ENCODE data around the gene SNRNP35. TPM values are rescaled to one million over a fixed set of nuclear protein-coding genes. Genes with fewer than 3 reads are reported as not detected.

The SNRNP35 gene
- total RNA-seq, 2 donors from 2014 or later = 27.8 to 73.9 TPM

GRCh38 chr12:123499332-123499731, 41.4 kb downstream of the SNRNP35 start:
- ATAC-seq (ENCODE audit: insufficient number of reproducible peaks, low FRiP score, low read depth) = no peak
- no peaks in the 10 kb centered on the region for H3K4me1 ChIP-seq (ENCODE audit: control insufficient read depth in 1 of 2, low read depth in 2 of 2)
- peaks cover 29% of the 10 kb centered on the region for H3K36me3 ChIP-seq
- no peaks in the 10 kb centered on the region for H3K27me3 ChIP-seq (replicated peaks; ENCODE audit: insufficient read depth)
- no peak overlapping the region for H3K27ac ChIP-seq
- no peak for TF ChIP-seq CTCF (IDR thresholded peaks at IDR 0.05)
- H3K4me3 ChIP-seq = no peak overlapping the region
- no peak for DNase-seq (ENCODE audit: low spot score)
- H3K9me3 ChIP-seq = no peaks in the 10 kb centered on the region

GRCh38 chr12:123502163-123502704, 44.3 kb downstream of the SNRNP35 start:
- Histone ChIP-seq H3K36me3 (peaks cover 23% of the 10 kb centered on the region), H3K27me3 (replicated peaks; ENCODE audit: insufficient read depth) (no peaks in the 10 kb centered on the region), H3K4me3 (no peak overlapping the region), H3K9me3 (no peaks in the 10 kb centered on the region), H3K4me1 (ENCODE audit: control insufficient read depth in 1 of 2, low read depth in 2 of 2) (no peaks in the 10 kb centered on the region), H3K27ac (no peak overlapping the region)
- ATAC-seq (ENCODE audit: insufficient number of reproducible peaks, low FRiP score, low read depth) (no peak), DNase-seq (ENCODE audit: low spot score) (no peak)
- TF ChIP-seq CTCF (IDR thresholded peaks at IDR 0.05) = no peak

GRCh38 chr12:123506059-123506842, 48.3 kb downstream of the SNRNP35 start:
- ATAC-seq (ENCODE audit: insufficient number of reproducible peaks, low FRiP score, low read depth) (no peak), DNase-seq (ENCODE audit: low spot score) (no peak)
- no peak for TF ChIP-seq CTCF (IDR thresholded peaks at IDR 0.05)
- H3K27me3 ChIP-seq (replicated peaks; ENCODE audit: insufficient read depth) = no peaks in the 10 kb centered on the region
- no peak overlapping the region for H3K4me3 ChIP-seq
- H3K9me3 ChIP-seq = no peaks in the 10 kb centered on the region
- no peak overlapping the region for H3K27ac ChIP-seq
- no peaks in the 10 kb centered on the region for H3K4me1 ChIP-seq (ENCODE audit: control insufficient read depth in 1 of 2, low read depth in 2 of 2)
- H3K36me3 ChIP-seq = peaks cover 3% of the 10 kb centered on the region

- DNase-seq (ENCODE audit: low spot score) (no peak), ATAC-seq (ENCODE audit: insufficient number of reproducible peaks, low FRiP score, low read depth) (no peak)
- Histone ChIP-seq H3K9me3 (no peaks in the 10 kb centered on the region), H3K4me1 (ENCODE audit: control insufficient read depth in 1 of 2, low read depth in 2 of 2) (no peaks in the 10 kb centered on the region), H3K27ac (no peak overlapping the region), H3K4me3 (no peak overlapping the region), H3K36me3 (peaks cover 3% of the 10 kb centered on the region), H3K27me3 (replicated peaks; ENCODE audit: insufficient read depth) (no peaks in the 10 kb centered on the region)
- TF ChIP-seq CTCF (IDR thresholded peaks at IDR 0.05) = no peak
These were observed 48.9 kb downstream of the SNRNP35 start for GRCh38 chr12:123506843-123507236.

GRCh38 chr12:123512838-123513665, 55.1 kb downstream of the SNRNP35 start:
- ATAC-seq (ENCODE audit: insufficient number of reproducible peaks, low FRiP score, low read depth) (no peak), DNase-seq (ENCODE audit: low spot score) (no peak)
- peak overlapping the region; percentile 38 to 43 for H3K27ac ChIP-seq
- no peak for TF ChIP-seq CTCF (IDR thresholded peaks at IDR 0.05)
- no peaks in the 10 kb centered on the region for H3K9me3 ChIP-seq
- peaks cover 22% of the 10 kb centered on the region for H3K36me3 ChIP-seq
- no peaks in the 10 kb centered on the region for H3K4me1 ChIP-seq (ENCODE audit: control insufficient read depth in 1 of 2, low read depth in 2 of 2)
- H3K4me3 ChIP-seq = no peak overlapping the region
- no peaks in the 10 kb centered on the region for H3K27me3 ChIP-seq (replicated peaks; ENCODE audit: insufficient read depth)
